A673 (cell line): ENCODE measurements around the gene NPW. TPM values are rescaled to one million over a fixed set of nuclear protein-coding genes. Genes with fewer than 3 reads are reported as not detected.

Source experiments
- BruUV-seq: library from RNA; stranded (reverse); fragments of 400-500 nt; replicated peaks from 2 replicates; lab custom pipeline; 2021; lab: Mats Ljungman, UMichigan
- CTCF ChIA-PET: fragments of 300-600 bp; sonication (Branson Sonifier 250); formaldehyde crosslinking; loops from one replicate; lab custom pipeline; 2022; ENCODE audit warnings: antibody characterized with exemption; lab: Charles Lee
- POLR2A ChIA-PET: fragments of 300-600 bp; sonication (Branson Sonifier 250); formaldehyde crosslinking; loops from one replicate; lab custom pipeline; 2022; ENCODE audit warnings: antibody characterized with exemption; ENCODE audit not compliant: low non-redundant PET; lab: Charles Lee
- DNase-seq: peaks from one replicate; pipeline ENCODE4 v3.0.0-alpha.2; 2015; ENCODE audit warnings: low spot score
- H3K27ac ChIP-seq: fragments of 200-600 bp; sonication (generic); 2 replicates; pipeline ENCODE4 v1.5.1; 2016; ENCODE audit warnings: mixed run types, low read depth, mild to moderate bottlenecking, mixed read lengths, antibody characterized with exemption, low read length; ENCODE audit not compliant: poor library complexity, severe bottlenecking
- H3K27me3 ChIP-seq: fragments of 200-600 bp; sonication (generic); replicated peaks from 2 replicates; pipeline ENCODE4 v1.6.1; 2017; ENCODE audit warnings: mixed run types, low read depth, mild to moderate bottlenecking, mixed read lengths, antibody characterized with exemption, low read length; ENCODE audit not compliant: insufficient read depth, poor library complexity
- H3K36me3 ChIP-seq: fragments of 200-600 bp; sonication (generic); 2 replicates; pipeline ENCODE4 v1.6.1; 2016; ENCODE audit warnings: mixed run types, mild to moderate bottlenecking, mixed read lengths, antibody characterized with exemption, low read length; ENCODE audit not compliant: insufficient read depth, poor library complexity, severe bottlenecking
- H3K4me1 ChIP-seq: fragments of 200-600 bp; sonication (generic); 2 replicates; pipeline ENCODE4 v1.6.1; 2017; ENCODE audit warnings: mixed run types, mild to moderate bottlenecking, mixed read lengths, antibody characterized with exemption, low read length; ENCODE audit not compliant: insufficient read depth, poor library complexity, severe bottlenecking
- H3K4me3 ChIP-seq: fragments of 200-600 bp; sonication (generic); 2 replicates; pipeline ENCODE4 v1.5.1; 2016; ENCODE audit warnings: low read depth, mixed run types, mild to moderate bottlenecking, mixed read lengths, low read length; ENCODE audit not compliant: poor library complexity, severe bottlenecking
- H3K9me3 ChIP-seq: fragments of 200-600 bp; sonication (generic); 2 replicates; pipeline ENCODE4 v1.6.1; 2016; ENCODE audit warnings: mixed run types, low read depth, mild to moderate bottlenecking, mixed read lengths, antibody characterized with exemption, low read length; ENCODE audit not compliant: poor library complexity, severe bottlenecking
- EZH2 ChIP-seq: fragments of 200-600 bp; sonication (generic); IDR thresholded peaks from 2 replicates; pipeline ENCODE4 v1.6.1; 2017; ENCODE audit warnings: borderline replicate concordance, low read depth, mild to moderate bottlenecking, mixed read lengths, antibody characterized with exemption, low read length; ENCODE audit not compliant: poor library complexity, severe bottlenecking
- intact Hi-C: fragments of 100-400 bp; cut with micrococcal nuclease; formaldehyde crosslinking; loops from one replicate; pipeline ENCODE4 v1.10.0; 2022; ENCODE audit not compliant: unreplicated experiment
- total RNA-seq: library from RNA; stranded (reverse); gene quantifications from 2 replicates; pipeline ENCODE4 v1.2.3, GENCODE V29; 2021
- TF ChIP-seq, protein P1 (sequence below): fragments of 300-800, 200-600 bp; sonication (generic); conservative IDR thresholded peaks from 2 replicates; pipeline ENCODE4 v1.5.1; 2017; ENCODE audit warnings: low read depth, mild to moderate bottlenecking, antibody characterized with exemption, low read length, moderate library complexity, mixed read lengths

Gene NPW
- total RNA-seq, 1 experiment from 2014 or later, result 96.5 TPM

DNA sequence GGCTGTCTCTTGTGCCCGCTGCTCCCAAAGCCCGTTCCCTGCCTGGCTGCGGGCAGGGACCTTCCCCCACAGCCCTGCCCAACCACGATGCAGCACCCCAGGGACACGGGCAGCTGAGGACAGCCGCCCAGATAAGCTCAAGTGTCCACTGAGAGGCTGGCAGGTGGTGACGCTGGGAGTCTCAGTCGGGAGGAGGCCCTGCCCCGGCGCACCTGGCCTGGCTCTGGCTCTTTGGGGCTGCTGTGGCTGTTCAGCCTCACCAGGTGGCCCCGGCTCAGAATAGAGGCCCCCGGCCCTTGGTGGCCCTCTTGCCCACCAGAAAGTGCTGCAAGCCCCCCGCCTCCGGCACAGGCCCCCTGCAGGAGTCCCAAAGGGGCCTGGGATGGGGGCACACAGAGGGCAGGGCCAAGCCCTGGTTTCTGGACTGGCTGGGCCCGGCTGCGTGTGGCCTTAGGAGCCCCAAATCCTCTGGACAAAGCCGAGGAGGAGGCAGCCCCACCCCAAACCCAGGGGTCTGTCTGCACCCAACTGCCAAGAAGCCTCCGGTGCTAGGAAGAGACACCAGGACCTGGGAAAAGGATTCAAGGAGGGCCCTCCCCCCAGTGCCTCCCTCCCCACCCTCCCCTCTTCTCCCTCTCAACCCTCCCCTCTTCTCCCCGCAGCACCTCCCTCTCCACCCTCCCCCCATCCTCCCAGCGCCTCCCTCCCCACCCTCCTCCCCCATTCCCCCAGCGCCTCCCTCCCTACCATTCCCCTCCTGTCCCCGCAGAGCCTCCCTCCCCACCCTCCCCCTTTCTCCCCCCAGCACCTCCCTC is 22.8 kb downstream of the NPW start:
- no TSS peak for BruUV-seq
- Histone ChIP-seq H3K4me3 (no peak overlapping the region), H3K36me3 (no peaks in the 10 kb centered on the region), H3K27me3 (no peaks in the 10 kb centered on the region), H3K4me1 (peaks cover 23% of the 10 kb centered on the region), H3K9me3 (no peaks in the 10 kb centered on the region), H3K27ac (no peak overlapping the region)
- no peak for DNase-seq
- ChIA-PET CTCF (no interaction called here), POLR2A (no interaction called here)
- intact Hi-C loops, result no loop called here
- TF ChIP-seq EZH2, result no peak
- TF ChIP-seq, protein P1, sequence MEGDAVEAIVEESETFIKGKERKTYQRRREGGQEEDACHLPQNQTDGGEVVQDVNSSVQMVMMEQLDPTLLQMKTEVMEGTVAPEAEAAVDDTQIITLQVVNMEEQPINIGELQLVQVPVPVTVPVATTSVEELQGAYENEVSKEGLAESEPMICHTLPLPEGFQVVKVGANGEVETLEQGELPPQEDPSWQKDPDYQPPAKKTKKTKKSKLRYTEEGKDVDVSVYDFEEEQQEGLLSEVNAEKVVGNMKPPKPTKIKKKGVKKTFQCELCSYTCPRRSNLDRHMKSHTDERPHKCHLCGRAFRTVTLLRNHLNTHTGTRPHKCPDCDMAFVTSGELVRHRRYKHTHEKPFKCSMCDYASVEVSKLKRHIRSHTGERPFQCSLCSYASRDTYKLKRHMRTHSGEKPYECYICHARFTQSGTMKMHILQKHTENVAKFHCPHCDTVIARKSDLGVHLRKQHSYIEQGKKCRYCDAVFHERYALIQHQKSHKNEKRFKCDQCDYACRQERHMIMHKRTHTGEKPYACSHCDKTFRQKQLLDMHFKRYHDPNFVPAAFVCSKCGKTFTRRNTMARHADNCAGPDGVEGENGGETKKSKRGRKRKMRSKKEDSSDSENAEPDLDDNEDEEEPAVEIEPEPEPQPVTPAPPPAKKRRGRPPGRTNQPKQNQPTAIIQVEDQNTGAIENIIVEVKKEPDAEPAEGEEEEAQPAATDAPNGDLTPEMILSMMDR, result no peak

DNA sequence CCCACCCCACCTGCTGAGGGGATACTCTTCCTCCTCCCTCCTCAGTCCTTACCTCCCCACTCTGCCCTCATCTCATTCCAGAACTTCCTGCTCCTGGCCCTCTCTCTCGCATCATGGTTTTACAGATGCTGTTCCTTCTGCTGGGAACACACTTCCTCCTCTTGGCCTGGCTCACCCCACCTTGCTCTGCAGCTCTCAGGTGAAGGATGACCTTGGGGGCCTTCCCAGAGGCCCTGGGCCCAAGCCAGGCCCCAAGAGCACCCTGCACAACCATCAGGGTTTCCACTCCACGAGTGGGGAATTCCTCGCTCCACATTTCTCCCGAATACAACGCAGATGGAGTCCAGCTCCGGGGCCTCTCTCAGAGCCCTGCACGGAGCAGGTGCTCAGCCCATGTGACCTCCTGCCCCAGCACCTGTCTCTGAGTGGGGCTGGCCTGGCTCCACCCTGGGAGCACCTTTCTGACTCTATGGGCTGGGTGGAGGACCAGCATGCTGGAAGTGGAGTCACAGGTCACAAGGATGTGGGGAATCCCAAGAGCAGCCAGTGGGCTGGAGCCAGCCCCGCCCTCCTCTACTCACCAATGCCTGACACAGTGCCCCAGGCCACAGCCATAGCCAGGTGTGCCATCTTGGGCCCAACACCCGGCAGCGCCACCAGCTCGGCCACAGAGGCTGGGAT is 23.5 kb downstream of the NPW start:
- TF ChIP-seq, protein P1, result no peak
- TF ChIP-seq EZH2, result no peak
- H3K4me3 ChIP-seq, result no peak overlapping the region
- intact Hi-C loops, result no loop called here
- ChIA-PET CTCF (no interaction called here), POLR2A (no interaction called here)
- H3K9me3 ChIP-seq, result no peaks in the 10 kb centered on the region
- H3K27ac ChIP-seq, result no peak overlapping the region
- H3K36me3 ChIP-seq, result no peaks in the 10 kb centered on the region
- H3K27me3 ChIP-seq, result no peaks in the 10 kb centered on the region
- DNase-seq, result no peak
- H3K4me1 ChIP-seq, result peaks cover 16% of the 10 kb centered on the region
- no TSS peak for BruUV-seq

DNA sequence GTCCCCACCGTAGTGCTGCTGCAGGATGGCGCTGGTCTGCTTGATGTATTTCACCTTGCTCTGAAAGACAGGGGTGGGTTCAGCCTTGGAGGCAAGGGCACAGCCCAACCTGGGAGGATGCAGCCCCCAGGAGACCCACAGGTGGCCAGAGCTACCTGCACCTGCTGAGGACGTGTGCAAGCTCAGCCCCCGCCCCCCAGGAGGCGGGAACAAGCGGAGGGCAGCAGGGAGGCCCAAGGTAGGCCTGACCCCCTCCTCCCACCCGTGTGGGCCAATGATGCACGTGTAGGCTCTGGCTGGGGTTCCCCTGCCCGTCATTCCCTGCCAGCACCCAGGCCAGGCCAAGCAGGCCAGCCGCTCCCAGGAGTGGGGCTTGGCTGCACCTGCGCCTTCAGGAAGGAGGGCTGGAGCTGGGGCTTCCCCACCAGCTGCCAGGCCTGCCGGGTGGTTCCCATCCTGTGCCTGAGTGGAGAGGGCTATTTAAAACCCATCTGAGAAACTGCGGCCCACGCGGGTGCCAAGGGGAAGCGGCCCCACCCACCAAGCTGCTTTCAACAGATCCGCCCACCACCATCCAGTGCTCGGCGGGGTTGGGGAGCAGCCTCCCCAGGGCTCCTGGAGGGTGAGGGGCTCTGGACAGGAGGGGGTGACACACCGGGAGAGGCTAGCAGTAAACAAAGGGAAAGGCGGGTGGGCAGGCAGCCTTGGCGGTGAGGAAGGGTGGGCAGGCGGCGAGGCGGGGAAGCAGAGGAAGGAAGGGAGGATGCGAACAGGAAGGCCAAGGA is 24.3 kb downstream of the NPW start:
- Histone ChIP-seq H3K36me3 (no peaks in the 10 kb centered on the region), H3K4me1 (peaks cover 9% of the 10 kb centered on the region), H3K27me3 (no peaks in the 10 kb centered on the region), H3K27ac (no peak overlapping the region), H3K4me3 (no peak overlapping the region), H3K9me3 (no peaks in the 10 kb centered on the region)
- DNase-seq, result no peak
- intact Hi-C loops, result no loop called here
- no TSS peak for BruUV-seq
- POLR2A ChIA-PET, result no interaction called here
- TF ChIP-seq, protein P1, result no peak
- no peak for TF ChIP-seq EZH2
- CTCF ChIA-PET, result no interaction called here
